HCT116 (cell line): ENCODE results near the gene MTSS2.

Source experiments
- CEBPB ChIP-seq: IDR thresholded peaks from 2 replicates; pipeline ENCODE4 v1.6.1; 2012; ENCODE audit warnings: low read depth
- EGR1 ChIP-seq: IDR thresholded peaks from 2 replicates; pipeline ENCODE4 v1.6.1; 2012; ENCODE audit warnings: low read depth
- EZH2 ChIP-seq: fragments of 200-600 bp; sonication (generic); IDR thresholded peaks from 2 replicates; pipeline ENCODE4 v1.6.1; 2017; ENCODE audit warnings: antibody characterized with exemption, mixed run types
- EZH2phosphoT487 ChIP-seq: fragments of 200-600 bp; IDR thresholded peaks from 2 replicates; pipeline ENCODE4 v1.6.1; 2018; ENCODE audit warnings: antibody characterized with exemption, borderline replicate concordance
- POLR2A ChIP-seq: IDR thresholded peaks from 2 replicates; pipeline ENCODE4 v1.7.0; 2011; ENCODE audit warnings: borderline replicate concordance; ENCODE audit not compliant: insufficient read depth, insufficient read length; ENCODE audit errors: extremely low read depth
- POLR2AphosphoS5 ChIP-seq: IDR thresholded peaks from 2 replicates; pipeline ENCODE4 v1.6.1; 2011; ENCODE audit warnings: mild to moderate bottlenecking, low read depth, low read length, moderate library complexity
- RAD21 ChIP-seq: IDR thresholded peaks from 2 replicates; pipeline ENCODE4 v1.6.1; 2012; ENCODE audit warnings: low read depth, mild to moderate bottlenecking
- SIN3A ChIP-seq: IDR thresholded peaks from 2 replicates; pipeline ENCODE4 v1.6.1; 2012; ENCODE audit warnings: low read depth
- TCF7L2 ChIP-seq: IDR thresholded peaks from 2 replicates; pipeline ENCODE4 v1.7.0; 2011; ENCODE audit warnings: borderline replicate concordance, inconsistent platforms; ENCODE audit not compliant: insufficient read depth, insufficient read length; ENCODE audit errors: extremely low read depth
- ZFX ChIP-seq: fragments of 450-650 bp; IDR thresholded peaks from 2 replicates; pipeline ENCODE4 v1.6.1; 2017
- TF ChIP-seq, protein P1 (sequence below), 3 experiments: fragments of 200-600 bp in 1 of 3; sonication (generic) in 1 of 3; IDR thresholded peaks in 2 of 3; conservative IDR thresholded peaks in 1 of 3; 2 replicates each; pipeline ENCODE4 v1.5.1; 2012 to 2017; ENCODE audit warnings: low read depth in 2 of 3, low read length in 2 of 3, antibody characterized with exemption in 1 of 3, borderline replicate concordance in 1 of 3, control low read depth in 1 of 3, mild to moderate bottlenecking in 1 of 3, mixed read lengths in 1 of 3, mixed run types in 1 of 3, moderate library complexity in 1 of 3; ENCODE audit not compliant: insufficient read depth in 1 of 3
- TF ChIP-seq, protein P2 (sequence below): IDR thresholded peaks from 2 replicates; pipeline ENCODE4 v1.6.1; 2012; ENCODE audit warnings: low read depth
- TF ChIP-seq, protein P3 (sequence below): IDR thresholded peaks from 2 replicates; pipeline ENCODE4 v1.6.1; 2011; ENCODE audit warnings: mild to moderate bottlenecking, low read length, moderate library complexity; ENCODE audit not compliant: insufficient replicate concordance; ENCODE audit errors: extremely low read depth
- TF ChIP-seq, protein P4 (sequence below): IDR thresholded peaks from 2 replicates; pipeline ENCODE4 v1.6.1; 2012

DNA sequence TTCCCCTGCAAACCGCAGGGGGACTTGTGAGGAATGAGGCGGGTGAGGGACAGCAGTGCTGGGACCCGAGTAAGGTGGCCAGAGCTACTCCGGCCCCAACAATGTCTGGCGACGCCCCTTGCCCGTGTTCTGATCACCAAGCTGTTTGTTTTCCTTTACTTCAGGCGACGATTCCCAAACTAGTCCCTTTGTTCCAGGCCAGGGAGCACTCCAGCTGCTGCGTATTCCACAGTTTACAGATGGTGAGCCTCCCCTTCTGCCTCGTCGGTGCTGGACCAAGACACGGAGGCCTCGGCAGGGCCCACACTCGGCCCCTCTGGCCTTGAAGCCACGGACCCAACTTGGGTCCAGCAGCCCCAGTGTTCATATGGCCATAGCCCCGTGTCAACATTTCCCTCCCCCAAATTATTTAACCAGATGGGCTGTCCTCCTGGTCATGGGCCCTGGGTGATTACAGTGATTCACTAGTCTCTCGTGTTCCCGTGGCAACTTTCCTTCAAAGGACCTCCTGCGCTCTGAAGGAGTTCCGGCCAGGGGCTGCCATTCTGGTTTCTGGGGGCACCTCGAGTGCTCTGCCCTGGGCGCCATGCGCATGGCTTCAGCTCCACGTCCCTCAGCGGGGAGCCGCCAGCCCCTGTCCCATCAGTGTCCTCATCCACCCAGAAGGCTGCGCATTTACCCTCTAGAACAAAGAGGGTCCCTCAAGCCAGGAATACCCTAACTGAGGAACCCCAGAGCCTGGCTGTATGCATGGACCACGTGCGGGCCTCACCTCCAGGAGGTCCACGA lies 24.8 kb upstream of the MTSS2 start:
- no peak for TF ChIP-seq EZH2phosphoT487
- TF ChIP-seq, protein P1, sequence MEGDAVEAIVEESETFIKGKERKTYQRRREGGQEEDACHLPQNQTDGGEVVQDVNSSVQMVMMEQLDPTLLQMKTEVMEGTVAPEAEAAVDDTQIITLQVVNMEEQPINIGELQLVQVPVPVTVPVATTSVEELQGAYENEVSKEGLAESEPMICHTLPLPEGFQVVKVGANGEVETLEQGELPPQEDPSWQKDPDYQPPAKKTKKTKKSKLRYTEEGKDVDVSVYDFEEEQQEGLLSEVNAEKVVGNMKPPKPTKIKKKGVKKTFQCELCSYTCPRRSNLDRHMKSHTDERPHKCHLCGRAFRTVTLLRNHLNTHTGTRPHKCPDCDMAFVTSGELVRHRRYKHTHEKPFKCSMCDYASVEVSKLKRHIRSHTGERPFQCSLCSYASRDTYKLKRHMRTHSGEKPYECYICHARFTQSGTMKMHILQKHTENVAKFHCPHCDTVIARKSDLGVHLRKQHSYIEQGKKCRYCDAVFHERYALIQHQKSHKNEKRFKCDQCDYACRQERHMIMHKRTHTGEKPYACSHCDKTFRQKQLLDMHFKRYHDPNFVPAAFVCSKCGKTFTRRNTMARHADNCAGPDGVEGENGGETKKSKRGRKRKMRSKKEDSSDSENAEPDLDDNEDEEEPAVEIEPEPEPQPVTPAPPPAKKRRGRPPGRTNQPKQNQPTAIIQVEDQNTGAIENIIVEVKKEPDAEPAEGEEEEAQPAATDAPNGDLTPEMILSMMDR (IDR thresholded peaks at IDR 0.05 in 2 of 3, conservative IDR thresholded peaks at IDR 0.05 in 1 of 3; ENCODE audit: borderline replicate concordance in 1 of 3, insufficient read depth in 1 of 3, low read depth in 2 of 3, low read length in 2 of 3), result no peak
- no peak for TF ChIP-seq POLR2A
- no peak for TF ChIP-seq TCF7L2
- TF ChIP-seq SIN3A, result no peak
- TF ChIP-seq EGR1, result no peak
- no peak for TF ChIP-seq EZH2
- TF ChIP-seq RAD21, result no peak
- TF ChIP-seq, protein P2, sequence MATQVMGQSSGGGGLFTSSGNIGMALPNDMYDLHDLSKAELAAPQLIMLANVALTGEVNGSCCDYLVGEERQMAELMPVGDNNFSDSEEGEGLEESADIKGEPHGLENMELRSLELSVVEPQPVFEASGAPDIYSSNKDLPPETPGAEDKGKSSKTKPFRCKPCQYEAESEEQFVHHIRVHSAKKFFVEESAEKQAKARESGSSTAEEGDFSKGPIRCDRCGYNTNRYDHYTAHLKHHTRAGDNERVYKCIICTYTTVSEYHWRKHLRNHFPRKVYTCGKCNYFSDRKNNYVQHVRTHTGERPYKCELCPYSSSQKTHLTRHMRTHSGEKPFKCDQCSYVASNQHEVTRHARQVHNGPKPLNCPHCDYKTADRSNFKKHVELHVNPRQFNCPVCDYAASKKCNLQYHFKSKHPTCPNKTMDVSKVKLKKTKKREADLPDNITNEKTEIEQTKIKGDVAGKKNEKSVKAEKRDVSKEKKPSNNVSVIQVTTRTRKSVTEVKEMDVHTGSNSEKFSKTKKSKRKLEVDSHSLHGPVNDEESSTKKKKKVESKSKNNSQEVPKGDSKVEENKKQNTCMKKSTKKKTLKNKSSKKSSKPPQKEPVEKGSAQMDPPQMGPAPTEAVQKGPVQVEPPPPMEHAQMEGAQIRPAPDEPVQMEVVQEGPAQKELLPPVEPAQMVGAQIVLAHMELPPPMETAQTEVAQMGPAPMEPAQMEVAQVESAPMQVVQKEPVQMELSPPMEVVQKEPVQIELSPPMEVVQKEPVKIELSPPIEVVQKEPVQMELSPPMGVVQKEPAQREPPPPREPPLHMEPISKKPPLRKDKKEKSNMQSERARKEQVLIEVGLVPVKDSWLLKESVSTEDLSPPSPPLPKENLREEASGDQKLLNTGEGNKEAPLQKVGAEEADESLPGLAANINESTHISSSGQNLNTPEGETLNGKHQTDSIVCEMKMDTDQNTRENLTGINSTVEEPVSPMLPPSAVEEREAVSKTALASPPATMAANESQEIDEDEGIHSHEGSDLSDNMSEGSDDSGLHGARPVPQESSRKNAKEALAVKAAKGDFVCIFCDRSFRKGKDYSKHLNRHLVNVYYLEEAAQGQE, result no peak
- TF ChIP-seq, protein P3, sequence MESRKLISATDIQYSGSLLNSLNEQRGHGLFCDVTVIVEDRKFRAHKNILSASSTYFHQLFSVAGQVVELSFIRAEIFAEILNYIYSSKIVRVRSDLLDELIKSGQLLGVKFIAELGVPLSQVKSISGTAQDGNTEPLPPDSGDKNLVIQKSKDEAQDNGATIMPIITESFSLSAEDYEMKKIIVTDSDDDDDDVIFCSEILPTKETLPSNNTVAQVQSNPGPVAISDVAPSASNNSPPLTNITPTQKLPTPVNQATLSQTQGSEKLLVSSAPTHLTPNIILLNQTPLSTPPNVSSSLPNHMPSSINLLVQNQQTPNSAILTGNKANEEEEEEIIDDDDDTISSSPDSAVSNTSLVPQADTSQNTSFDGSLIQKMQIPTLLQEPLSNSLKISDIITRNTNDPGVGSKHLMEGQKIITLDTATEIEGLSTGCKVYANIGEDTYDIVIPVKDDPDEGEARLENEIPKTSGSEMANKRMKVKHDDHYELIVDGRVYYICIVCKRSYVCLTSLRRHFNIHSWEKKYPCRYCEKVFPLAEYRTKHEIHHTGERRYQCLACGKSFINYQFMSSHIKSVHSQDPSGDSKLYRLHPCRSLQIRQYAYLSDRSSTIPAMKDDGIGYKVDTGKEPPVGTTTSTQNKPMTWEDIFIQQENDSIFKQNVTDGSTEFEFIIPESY, result no peak
- TF ChIP-seq POLR2AphosphoS5, result no peak
- TF ChIP-seq CEBPB, result no peak
- TF ChIP-seq ZFX, result no peak
- TF ChIP-seq, protein P4, sequence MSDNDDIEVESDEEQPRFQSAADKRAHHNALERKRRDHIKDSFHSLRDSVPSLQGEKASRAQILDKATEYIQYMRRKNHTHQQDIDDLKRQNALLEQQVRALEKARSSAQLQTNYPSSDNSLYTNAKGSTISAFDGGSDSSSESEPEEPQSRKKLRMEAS, result no peak
